Measurements from ENCODE around the gene ARHGEF10L.
A peak's percentile ranks its signal among the peaks of the same experiment; 100 is the strongest.

Gene ARHGEF10L

DNA sequence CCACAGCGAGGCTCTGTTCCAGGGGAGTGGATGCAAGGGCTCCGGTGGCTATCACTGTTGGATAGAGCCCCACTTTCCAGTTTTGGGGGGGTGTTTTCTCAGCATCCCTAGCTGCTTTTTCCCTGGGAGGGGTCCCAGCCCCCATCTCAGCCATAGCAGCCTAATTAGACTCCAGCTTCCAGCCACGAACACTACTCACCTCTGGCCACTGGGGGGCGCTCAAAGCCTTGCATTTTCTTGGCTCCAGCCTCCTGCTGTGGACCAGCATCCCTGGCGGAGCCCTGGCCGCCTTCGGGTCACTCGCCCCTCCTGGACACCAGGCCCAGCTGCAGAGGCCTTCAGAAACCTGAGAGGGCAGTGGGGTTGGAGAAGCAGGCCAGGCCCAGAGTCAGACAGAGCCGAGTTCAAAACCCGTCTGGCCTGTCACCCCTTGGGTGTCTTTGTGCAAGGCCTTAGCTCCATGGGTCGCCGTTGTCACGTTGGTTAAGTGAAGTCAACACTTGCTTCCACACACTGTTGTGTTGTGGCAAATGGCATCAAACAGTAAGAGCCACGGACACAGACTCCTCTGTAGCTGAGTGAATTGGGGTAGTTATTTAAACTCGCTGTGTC, 122.2 kb downstream of the ARHGEF10L start:
- peak; percentile 86 for DNase-seq (ENCODE audit: low spot score)

DNA sequence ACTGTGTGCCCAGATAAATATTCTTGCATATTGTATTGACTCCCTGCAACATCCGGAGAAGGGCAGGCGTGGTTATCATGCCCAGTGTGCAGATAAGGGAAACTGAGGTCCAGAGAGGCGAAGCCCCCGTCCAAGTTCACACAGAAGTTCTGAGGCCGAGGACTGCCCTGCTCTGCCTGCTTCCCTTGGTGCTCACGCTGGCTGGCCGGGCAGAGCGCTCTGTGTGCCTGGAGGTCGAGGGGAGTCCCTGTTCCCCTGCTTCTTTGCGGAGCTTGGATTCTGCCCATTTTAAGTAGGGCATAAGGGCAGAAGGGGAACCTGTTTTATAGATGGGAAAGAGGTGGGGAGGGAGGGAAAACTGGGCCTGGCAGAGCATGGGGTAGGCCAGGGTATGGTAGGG, 122.8 kb downstream of the ARHGEF10L start:
- DNase-seq (ENCODE audit: low spot score): no peak

DNA sequence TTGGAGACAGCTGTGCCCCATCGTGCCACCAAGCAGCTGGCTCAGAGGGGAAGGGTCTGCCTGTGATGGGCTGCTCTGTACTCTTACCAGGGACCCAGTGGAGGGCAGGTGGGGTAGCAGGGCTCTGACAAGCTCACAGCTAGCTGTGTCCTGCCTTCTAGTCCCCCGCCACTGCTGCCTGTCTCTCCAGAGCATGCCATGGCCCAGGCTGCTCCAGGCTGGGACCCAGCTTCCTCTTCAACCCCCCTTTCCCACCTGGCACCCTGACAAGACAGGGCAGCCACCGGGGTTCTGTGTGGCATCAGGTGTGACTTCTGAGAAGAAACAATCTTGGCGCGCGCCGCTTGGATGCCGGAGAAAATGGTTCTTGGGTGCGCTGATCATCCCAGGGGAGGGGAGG, 123.3 kb downstream of the ARHGEF10L start:
- no peak for DNase-seq (ENCODE audit: low spot score)

DNA sequence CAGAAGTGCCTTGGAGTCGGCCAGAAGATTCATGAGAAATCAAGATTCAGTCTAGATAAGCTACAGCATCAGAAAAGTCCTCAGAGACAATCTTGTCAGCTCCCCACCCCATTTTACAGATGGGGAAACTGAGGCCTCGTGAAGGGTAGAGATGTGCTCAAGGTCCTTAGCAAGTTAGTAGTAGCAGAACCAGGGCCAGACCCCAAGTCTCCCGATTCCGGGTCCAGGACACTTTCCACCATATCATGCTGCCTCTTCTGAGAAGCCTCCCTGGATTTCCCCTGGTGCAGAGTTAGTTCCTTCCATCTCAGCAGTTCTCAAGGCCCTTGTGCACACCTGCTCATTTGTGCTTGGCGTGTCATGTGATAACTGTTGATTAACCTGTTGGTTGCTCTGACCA, 124.1 kb downstream of the ARHGEF10L start:
- DNase-seq (ENCODE audit: low spot score): no peak

DNA sequence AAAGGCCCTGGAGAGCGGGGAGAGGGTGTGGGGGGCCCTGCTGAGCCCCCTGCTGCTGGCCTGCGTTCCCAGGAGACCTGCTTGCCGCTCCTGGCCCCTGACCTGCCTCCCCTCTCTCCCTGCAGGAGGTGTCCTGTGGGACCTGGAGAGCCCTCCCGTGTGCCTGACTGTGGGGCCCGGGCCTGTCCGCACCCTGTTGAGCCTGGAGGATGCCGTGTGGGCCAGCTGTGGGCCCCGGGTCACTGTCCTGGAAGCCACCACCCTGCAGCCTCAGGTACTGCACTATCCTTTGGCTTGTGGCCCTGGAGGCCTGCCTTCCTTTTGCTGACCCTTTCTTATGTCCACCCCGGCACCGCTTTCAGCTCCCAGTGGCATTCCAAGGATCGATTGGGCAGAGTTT, 124.8 kb downstream of the ARHGEF10L start:
- no peak for DNase-seq (ENCODE audit: low spot score)

DNA sequence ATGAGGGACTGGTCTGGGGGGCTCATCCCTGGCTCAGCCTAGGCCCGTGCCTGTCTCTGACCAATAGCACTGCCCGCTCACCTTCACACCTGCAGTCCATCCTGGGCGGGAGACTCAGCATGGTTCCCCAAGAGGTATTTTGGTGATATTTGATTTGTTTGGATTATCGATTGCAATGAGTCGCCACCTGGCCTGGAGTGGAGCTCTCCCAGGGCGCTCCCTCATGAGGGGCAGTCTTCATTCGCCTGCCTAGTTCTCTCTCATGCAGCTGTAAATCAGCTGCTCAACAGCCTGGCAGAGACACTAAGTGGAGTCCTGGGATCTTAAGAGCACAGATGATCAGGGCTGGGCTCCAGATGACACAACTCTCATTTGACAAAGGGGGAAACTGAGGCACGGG, 125.6 kb downstream of the ARHGEF10L start:
- DNase-seq (ENCODE audit: low spot score): no peak

DNA sequence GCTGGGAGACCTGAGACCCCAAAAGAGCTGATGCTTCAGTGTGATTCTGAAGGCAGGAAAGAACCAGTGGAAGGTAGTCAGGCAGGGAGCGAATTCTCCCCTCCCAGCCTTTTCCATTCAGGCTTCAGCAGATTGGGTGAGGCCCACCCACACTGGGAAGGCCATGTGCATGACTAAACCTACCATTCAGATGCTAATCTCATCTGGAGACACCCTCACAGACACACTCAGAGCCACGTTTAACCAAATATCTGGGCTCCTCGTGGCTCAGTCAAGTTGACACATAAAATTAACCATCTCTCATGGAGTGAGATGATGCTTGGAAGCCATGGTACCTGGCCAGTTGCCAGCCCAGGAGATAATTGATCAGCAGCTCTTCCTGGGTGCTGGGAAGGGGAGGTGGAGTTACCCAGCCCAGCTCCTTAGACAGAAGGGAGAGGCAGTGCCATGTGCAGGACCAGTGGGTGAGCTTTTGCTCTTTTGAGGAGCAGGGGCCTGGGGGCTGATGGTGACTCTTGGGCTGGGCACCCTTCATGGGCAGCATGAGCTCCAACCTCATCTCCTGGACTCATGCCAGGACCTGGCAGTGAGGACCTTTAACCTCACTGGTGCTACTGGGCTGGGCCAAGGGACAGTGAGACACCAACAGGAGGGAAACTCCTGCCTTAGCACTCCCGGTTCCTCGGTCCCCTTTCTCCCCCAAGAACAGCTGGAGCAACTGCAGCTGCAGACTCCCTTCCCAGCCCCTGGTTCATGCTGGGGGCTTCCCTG, 126.6 kb downstream of the ARHGEF10L start:
- no peak for DNase-seq (ENCODE audit: low spot score)

DNA sequence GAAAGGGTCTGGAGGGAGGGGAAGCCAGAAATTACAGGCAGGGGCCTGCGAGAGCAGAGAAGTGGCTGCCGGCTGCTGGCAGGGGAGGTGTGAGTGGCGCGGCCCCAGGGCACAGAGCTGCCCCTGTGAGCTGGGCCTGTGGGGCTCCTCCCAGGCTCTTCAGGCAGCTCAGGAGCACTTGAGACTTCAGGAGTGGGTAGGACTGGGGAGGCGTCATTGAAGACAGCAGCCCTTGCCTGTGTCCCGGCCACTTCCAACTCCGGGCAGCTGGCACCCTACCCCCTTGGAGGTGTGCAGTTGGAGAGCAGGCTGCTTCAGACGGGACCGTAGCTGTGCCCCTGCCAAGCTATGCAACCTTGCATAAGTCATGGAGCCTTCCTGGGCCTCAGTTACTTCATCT, 128.1 kb downstream of the ARHGEF10L start:
- no peak for DNase-seq (ENCODE audit: low spot score)

DNA sequence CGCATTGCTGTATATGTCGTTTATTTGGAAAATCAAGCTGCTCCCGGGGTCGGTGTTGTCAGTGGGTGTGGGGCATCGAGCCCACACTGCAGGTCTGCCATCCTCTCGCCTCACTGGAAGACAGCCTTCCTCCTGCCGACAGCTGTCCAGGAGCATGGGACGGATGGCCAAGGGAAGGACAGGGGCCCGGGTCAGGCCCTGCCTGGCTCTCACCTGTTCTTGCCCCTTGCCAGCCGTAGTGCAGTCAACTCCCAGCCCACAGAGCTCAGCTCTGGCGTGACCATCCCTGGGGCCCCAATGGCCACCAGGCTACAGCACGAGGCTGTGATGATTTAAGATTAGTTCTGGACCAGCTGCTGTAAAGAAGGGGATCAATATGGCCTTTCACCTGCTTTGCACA, 128.7 kb downstream of the ARHGEF10L start:
- DNase-seq (ENCODE audit: low spot score): no peak

DNA sequence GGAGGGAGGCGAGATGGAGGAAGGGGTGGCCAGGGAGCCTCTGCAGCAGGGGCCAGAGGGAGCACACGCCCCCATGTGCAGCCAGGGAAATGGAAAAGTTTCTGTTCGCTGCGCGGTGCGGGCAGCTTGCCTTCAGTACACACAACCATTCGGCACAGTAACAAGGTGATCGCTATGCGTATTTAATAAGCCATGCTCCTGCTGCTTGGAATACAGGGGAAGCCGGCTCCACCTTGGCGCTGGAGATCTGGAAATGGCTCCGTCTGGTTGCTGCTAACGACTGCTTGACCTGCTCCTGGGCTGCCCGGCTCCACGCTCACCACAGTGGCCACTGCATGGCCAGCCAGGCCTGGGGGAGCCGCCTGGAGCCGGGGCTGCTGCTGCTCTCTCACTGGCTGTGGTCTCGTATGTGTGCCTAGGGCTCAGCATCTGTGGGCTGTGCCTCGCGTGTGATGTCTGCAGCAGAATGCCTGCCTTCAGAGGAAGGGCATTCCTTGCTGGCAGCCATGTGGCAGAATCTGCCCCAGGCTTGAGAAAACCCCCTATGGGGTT, 129.2 kb downstream of the ARHGEF10L start:
- DNase-seq (ENCODE audit: low spot score): no peak

DNA sequence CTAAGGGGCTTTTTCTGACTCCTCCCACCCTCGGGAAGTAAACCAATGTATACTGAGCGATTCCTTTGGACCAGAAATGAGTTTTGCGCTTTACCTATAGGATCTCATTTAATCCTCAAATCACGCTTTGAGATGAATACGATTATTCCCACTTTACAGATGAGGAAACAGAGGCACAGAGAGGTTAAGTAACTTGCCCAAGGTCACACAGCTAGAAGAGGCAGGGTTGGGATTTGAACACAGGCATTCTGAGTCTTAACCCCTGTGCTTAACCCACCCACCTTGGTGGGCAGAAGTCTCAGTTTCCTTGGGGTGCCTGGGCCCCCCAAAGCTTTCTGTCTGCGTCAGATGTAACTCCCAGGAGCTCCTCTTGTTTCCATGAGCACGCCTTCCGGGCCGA, 129.8 kb downstream of the ARHGEF10L start:
- DNase-seq (ENCODE audit: low spot score): no peak

DNA sequence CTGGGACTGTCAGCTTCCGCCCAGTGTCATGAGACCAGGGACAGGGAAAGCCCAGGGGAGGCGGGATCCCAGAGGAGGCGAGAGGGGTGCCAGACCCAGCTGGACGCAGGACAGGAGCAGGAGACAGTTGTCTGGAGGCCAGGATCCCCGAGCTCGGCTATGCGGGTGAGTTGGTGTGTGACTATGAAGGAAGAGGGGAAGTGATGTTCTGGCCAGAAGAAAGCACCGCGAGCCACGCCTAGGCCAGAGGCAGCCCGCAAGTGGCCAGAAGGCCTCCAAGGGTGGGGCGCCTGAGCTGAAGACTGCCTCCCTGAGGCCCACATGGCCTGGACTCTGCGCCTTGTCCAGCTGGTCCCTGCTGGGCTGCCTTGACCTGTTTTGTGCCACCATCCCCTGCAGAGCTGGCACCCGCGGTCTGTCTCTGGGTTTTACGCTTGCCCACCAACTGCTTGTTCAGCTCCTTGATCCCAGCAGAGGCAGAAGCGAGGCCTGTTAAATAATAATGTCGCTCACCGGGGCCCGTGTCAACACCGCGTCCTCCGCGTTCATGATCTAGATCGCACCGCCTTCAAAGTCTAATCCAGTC, 130.5 kb downstream of the ARHGEF10L start:
- peak; percentile 48 for DNase-seq (ENCODE audit: low spot score)

DNA sequence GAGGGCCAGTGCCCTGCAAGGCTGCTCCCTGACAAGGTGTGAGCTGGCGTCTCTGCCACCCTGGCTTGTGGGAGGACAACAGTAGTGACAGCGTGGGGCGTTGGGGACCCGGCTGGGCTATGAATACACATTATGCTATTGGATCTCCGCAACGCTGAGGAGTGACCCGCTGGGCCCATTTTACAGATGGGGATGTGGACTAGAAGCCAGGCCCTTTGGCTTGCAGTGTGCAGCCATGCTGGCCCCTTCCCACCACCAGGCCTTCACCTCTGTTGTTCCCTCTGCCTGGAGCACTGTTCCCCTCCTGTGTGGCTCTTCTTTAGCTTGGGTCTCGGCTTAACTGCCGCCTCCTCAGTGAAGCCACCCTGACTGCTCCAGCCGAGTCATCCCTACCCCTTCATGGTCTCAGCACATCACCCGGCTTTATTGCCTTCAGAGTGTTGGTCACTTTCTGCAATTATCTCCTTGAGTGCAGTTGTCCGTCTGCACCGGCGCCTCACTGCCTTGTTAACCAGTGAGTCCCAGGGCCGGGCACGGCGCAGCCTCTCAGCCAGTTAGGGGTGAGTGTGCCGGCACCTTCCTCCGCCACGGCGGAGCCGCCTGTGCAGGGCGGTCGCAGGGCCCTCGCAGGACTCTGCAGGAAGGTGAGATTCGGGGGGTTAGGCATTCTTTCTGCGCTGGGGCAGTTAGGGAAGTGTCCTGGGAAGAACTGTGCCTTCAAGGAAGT, 131.3 kb downstream of the ARHGEF10L start:
- DNase-seq (ENCODE audit: low spot score): no peak

DNA sequence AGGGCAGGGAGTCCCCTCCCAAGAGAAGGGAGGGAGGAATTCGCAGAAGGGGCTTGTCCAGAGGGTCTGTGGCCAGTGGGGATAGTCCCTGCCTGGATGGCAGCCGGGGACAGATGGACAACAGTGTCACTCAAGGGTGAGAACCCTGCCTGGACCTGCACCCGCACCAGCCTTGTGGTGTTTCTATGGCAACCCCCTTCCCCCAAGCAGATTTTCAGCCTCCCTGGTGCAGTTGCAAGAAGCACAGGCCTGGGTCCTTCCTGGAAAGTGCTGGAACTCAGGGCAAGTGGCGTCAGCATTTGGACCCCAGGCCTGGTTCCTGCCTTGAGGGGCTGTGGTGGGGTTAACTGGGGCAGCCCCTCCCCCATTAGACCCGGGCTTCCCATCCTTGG, 131.8 kb downstream of the ARHGEF10L start:
- no peak for DNase-seq (ENCODE audit: low spot score)

DNA sequence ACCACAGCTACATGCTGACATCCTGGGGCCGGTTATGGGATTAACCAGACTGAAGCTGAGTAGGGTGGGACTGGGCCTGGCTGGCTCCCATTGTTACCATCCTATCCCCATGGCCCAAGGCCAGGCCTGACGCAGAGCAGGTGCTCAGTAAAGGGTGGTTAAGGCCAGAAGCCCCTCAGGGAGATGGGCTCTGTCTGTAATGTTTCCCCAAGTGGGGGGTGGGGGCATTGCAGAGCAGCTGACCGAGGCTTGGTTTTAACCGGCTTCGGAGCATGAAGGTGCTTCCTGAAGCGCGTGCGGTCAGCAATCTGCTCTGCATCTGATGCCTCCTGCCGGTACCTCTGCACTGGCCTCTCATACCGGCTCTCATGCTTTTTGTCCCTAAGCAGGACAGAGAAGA, 132.2 kb downstream of the ARHGEF10L start:
- DNase-seq (ENCODE audit: low spot score): no peak

DNA sequence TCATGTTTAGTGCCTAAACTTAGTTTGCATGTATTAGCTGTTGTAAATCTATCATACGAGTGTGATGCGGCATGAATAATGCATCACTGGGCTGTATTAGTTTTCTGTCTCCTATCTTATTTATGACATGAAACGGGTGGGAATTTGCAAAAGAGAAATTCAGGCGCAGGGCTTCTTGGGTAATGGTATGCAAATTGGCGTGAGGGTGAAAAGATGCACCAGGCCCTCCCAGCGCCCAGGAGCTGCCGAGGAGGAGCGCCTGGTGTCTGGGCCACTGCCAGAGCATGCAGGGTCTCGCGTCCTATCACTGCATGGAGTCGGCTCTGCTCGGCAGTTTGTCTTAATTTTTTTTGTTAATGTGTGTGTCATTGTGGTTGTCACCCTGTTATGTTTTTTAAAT, 132.7 kb downstream of the ARHGEF10L start:
- no peak for DNase-seq (ENCODE audit: low spot score)

DNA sequence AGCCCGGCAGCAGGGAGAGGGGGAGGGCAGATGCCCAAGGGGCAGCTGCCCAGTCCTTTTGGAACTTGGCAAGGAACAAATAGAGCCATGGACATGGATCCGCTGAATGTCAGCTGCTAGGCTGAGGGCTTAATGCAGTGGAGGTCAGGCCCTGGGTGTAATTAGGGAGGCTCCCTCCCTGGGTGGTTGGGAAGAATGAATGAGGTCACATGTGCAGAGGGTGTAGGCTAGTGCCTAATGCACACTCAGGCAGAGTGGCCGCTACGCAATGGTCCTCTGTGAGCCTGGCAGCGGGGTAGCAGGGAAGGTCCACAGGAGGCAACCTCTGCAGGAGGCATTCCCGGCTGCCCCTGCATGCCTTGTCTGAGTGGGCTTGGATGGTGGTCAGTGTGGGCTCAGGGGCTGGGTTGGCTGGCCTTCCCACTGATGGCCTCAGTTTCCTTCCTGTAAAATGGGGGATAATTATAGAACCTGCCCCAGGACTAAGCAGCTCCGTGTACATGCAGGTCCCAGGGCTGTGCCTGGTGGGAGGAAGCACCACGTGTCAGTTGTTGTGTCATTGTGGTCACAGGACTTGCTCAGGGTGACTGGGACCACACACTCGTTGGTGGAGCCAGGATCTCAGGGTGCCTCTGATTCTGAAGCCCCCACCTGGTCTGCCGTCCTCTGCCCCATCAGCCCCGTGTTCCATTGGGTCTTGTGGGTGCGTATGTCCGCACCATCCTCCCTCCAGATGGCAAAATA, 134.0 kb downstream of the ARHGEF10L start:
- DNase-seq (ENCODE audit: low spot score): peak; percentile 36

DNA sequence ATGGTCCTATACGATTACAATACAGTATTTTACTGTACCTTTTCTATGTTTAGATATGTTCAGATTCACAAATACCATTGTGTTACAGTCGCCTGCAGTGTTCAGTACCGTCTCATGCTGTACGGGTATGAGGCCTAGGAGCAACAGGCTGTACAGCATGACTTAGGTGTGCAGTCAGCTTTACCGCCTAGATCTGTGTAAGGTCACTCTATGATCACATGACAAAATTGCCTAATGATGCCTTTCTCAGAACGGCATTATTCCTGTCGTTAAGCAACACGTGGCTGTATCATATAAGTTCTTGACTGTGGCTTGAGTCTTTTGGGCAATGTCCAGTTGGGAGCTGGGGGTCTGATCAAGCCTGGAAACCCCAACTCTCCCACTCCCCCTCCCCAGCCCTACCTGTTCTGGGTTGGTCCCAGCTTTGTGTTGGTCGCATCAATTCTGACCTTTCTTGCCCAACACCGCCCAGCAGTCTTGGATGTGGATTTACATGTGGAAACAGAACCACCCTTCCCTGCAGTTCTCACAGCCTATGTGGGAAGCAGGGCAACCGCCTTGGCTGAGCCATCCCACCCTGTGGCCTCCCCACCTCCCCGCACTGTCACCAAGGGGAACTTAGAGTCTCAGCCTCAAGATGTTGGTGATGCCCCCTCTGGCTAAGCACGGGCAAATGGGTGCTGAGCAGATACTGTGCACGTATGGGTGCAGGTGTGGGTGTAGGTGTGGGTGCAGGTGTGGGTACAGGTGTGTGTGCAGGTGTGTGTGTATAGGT, 135.4 kb downstream of the ARHGEF10L start:
- peak; percentile 29 for DNase-seq (ENCODE audit: low spot score)

DNA sequence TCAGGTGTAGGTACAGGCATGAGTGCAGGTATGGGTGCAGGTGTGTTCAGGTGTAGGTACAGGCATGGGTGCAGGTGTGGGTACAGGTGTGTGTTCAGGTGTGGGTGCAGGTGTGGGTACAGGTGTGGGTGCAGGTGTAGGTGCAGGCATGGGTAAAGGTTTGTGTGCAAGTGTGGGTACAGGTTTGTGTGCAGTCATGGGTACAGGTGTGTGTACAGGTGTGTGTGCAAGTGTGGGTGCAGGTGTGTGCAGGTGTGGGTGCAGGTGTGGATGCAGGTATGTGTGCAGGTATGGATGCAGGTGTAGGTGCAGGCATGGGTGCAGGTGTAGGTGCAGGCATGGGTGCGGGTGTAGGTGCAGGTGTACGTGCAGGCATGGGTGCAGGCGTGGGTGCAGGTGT, 136.2 kb downstream of the ARHGEF10L start:
- DNase-seq (ENCODE audit: low spot score): no peak

DNA sequence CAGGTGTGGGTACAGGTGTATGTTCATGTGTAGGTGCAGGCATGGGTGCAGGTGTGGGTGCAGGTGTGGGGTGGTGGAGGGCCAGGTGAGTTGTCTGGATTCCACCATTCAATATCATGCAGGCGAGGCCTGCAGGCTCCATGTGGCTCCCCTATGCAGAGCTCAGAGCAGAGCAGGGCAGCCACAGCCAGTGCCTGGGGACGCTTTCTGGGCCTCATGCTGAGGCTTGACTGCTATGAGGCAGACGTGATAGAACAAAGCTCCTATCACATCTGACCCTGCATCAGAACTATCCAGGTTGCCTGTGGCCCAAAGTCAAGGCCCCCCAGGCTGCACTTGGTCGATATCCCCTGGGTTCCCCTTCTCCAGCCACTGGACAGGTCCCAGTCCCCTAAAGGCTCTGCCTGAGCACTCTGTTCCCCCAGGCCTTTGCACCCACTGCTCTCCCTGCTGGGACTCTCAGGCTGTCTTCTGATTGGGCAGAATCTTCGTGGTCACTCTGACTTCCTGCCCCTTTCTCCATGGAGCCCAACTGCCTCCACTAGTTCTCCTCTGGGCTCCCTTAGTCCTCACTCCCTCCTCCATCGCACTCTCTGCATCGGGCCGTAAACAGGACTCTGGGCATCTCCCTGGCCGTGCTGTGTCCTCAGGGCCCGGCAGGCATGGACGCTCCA, 137.0 kb downstream of the ARHGEF10L start:
- DNase-seq (ENCODE audit: low spot score): peak; percentile 26

DNA sequence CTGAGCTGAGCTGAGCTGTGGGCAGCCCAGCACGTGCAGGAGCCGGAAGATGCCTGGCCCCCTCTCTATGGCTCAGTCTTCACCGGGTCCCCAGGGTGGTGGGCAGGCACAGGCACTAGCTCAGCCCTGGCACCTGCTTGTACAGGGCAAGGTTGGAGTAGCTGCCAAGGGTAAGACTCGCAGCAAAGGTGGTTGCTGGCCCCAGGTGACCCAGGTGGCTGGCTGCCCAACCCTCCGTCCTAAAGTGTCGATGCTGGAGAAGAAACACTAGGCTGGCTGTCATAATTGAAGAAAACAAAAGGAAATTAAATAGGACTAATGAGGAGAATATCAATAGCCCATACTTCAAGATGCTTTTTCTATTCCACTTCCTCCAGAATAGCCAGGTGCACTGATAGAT, 138.5 kb downstream of the ARHGEF10L start:
- no peak for DNase-seq (ENCODE audit: low spot score)
